Measurements from ENCODE around the gene SLC6A5.
"Not testable (repeated sequence)": the region's sequence is repeated elsewhere in the genome, so short reads cannot be mapped to it uniquely, and the experiment has no call there.

The SLC6A5 gene

DNA sequence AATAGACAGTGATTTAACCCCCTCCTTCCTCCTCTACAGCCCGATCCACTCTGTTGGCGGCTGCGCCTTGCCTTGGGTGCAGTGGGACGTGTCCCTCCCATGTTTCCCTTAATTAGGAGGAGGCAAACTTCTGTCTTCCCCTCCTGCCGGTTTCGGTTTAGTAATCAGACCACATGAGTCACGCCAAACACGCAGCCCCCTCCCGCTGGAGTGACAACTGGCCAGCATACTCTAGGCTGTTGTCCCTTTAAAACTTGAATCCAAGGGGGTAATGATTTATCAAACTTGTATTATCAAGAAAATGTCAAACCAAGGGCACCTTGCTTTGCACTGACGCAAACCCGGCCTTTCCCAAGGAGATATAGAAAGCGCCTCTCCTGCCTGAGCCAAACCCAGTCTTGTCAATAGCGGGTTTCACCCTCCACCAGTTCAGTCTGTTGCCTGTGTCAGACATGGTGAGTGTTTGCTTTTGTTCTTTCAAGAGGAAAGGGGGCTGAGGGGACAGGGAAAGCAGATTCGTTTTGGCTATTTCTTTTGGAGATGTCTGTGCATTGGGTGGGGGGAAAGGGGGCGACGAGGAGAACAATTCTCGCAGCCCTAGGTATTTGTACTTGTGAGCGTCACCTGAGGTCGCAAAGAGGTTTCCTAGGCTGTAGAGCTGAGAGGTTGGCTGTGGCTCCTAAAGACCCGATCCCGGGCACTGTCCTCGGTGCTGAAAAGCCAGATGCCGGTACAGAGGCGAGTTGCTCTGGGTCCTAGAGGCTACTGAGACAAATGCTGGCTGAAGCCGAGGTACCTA lies at the start of gene SLC6A5:
Gene SLC6A5 (plus strand): TSS at position 388 of the 799 bp plus-strand sequence. CDS start 65 bp downstream, at position 453.
- no peak for DNase-seq

DNA sequence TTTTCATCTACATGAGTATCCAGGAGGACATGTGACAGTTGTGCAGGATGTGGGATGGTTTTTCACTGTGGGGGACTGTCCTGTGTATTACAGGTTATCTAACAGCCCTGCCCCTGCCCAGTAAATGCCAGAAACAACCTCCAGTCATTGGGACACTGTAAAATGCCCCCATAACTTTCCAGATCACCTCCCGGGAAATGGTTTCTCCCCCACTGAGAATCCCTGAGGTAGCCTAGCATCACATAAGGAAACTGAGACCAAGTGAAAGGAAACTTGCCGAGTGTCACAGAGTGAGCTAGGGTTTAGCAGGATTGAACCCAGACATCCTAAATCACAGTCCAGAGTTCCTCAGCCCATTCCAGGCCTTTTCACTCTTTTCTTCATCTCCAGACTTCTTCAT lies 48.3 kb upstream of the SLC6A5 start:
- DNase-seq = no peak

DNA sequence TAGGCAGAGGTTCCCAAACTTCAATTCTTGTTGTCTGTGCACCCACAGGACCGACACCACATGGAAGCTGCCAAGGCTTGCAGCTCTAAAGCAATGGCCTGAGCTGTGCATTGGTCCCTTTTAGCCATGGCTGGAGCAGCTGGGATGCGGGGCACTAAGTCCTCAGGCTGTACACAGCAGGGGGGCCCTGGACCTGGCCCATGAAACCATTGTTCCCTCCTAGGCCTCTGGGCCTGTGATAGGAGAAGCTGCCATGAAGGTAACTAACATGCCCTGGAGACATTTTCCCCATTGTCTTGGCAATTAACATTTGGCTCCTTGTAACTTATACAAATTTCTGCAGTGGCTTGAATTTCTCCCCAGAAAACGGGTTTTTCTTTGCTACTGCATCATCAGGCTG lies 43.6 kb upstream of the SLC6A5 start:
- no peak for DNase-seq

DNA sequence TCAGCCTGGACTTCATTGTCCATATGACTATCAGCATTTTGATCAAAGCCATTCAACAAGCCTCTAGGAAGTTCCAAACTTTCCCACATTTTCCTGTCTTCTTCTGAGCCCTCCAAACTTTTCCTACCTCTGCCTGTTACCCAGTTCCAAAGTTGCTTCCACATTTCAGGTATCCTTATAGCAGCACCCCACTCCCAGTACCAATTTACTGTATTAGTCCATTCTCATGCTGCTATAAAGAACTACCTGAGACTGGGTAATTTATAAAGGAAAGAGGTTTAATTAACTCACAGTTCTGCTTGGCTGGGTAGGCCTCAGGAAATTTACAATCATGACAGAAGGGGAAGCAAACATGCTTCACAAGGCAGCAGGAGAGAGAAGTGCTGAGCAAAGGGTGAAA lies 43.0 kb upstream of the SLC6A5 start:
- not testable (repeated sequence) for DNase-seq

DNA sequence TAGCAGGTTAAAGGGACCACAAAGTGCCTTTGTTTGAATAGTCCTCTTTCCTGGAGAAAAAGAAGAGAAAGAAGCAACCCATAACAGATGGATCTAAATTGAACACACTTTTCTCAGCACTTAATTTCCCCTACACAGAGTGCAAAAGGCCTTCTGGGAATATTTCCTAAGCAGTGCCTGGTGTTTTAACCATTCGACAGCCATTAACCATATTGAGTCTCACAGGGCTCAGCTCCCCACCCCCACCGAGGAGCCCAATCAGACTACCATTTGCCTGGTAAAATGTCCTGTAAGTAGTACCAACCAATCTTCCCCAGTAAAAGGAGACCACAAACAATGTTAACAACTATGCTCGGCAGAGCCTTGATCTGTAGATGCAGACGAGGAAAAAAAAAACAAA lies 40.7 kb upstream of the SLC6A5 start:
- DNase-seq = no peak

GRCh38 chr11:20559523-20560300 lies 39.7 kb upstream of the SLC6A5 start:
- no peak for DNase-seq

DNA sequence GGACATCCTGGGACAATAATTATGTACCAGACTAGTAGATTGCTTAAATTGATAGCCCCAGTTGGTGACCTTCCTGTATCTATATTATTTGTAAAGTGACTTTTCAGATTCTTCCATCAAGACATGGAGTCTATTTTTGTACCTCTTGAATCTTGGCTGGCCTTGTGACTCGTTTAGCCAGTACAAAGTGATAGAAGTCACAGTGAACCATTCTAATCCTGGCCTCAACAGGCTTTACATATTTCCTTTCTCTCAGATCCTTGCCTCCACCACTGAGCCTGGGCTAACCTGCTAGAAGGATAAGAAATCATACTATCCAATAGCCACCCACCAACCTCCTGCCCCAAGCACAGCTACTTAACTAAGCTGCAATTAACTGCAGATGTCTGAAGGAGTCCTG lies 37.5 kb upstream of the SLC6A5 start:
- DNase-seq = no peak

DNA sequence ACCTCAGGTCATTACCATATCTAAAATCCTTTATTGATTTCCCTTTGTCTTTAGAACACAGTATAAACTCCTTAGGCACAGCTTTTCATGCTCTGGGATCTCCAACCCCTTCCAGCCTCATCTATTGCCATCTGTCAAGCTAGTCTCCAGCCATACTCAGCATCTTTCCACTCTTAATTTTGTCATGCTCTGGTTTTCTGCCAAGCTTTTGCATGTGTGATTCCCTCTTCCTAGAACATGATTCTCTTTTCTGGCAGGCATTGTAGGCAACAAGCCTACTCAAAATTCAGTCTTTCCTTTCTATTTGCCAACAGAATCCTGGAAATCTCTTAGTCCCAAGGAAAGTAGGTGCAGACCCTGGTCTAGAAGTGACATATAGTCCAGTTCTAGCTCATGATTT lies 35.5 kb upstream of the SLC6A5 start:
- no peak for DNase-seq

GRCh38 chr11:20564846-20565635 lies 34.4 kb upstream of the SLC6A5 start:
- DNase-seq = no peak

DNA sequence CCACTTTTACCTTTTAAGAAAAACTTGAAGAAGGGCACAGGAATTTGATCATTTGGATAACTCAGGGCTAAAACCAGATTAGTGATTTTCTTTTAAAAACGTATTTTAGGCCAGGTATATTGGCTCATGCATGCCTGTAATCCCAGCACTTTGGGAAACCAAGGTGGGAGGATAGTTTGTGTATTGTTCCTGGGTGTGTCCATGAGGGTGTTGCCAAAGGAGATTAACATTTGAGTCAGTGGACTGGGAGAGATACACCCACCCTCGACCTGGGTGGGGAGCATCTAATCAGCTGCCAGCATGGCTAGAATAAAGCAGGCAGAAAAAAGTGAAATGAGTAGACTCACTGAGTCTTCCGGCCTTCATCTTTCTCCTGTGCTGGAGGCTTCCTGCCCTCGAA lies 33.3 kb upstream of the SLC6A5 start:
- DNase-seq = not testable (repeated sequence)

DNA sequence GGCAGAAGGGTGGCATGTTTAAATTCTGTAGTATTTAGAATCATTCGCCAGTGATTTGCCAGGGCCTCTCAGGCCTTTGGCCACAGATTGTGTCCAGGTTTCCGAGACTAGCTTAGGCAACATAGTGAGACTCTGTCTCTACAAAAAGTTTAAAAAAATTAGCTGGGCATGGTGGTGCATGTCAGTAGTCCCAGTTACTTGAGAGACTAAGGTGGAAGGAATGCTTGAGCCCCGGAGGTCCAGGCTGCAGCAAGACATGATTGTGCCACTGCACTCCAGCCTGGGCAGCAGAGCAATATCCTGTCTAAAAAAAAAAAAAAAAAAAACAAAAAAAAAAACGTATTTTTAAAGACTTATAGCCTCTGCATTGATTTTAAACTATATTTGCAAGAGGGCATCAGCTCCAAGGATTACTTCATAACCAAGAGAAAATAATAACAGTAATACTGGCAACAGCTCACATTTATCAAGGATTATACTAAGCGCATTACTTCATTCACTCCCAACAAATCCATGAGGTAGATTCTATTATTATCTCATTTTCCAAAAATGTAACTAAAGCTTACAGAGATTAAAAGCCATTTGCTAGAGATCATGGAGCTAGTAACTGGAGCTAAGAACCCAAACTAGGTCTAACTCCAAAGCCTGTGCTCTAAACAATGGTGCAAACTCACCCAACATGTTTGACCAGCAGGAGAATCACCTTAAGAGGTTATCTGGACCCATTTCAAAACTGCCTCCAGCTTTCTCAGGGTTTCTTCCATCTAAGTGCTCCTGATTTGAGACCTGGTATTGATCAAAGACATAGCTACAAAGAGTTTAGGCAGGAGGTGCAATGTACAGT lies 32.6 kb upstream of the SLC6A5 start:
- DNase-seq = peak; percentile 19

DNA sequence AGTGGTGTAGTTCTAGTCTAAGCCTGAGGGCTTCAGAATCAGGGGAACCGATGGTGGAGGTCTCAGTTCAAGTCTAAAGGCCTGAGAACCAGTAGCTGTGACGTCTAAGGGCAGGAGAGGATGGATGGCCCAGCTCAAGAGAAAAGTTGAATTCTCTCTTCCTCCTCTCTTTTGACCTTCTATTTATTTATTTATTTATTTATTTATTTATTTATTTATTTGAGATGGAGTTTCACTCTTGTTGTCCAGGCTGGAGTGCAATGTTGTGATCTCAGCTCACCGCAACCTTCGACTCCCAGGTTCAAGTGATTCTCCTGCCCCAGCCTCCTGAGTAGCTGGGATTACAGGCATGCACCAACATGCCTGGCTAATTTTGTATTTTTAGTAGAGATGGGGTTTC lies 19.7 kb upstream of the SLC6A5 start:
- DNase-seq = not testable (repeated sequence)

DNA sequence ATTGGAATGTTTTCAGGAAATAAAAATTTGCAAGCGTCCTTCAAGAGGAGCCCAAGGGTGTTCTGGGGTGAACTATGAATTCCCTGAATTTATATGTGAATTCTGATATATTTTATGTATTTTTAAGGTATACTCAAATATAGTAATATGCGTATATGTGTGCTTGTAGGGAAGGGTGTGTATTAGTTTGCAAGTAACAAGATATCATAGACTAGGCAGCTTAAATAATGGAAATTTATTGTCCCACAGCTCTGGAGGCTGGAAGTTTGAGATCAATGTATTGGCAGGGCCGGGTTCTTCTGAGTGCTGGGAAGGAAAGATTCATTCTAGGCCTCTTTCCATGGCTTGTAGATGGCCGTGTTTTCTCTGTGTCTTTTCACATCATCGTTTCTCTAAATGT lies 16.2 kb upstream of the SLC6A5 start:
- DNase-seq = no peak

- DNase-seq = no peak
These were observed 15.2 kb upstream of the SLC6A5 start for GRCh38 chr11:20584093-20584774.

GRCh38 chr11:20589796-20590195 lies 9.6 kb upstream of the SLC6A5 start:
- DNase-seq = no peak

DNA sequence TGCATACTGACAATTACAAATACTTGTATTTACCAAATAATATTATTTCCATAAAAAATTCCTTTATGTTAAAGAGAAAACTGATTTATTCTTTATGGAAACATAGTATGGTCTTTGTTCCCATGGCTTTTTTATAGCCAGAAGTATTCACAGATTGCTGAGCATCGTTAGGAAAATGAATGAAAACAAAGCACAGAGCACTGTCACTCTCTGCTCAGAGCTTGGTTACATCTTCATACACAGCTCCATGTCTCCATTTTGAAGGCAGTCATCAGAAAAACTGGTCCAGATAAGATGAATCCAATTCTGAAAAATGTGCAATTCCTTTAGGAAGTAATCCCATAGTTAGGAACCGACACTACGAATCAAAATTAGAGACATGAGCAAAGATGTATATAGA lies 9.0 kb upstream of the SLC6A5 start:
- no peak for DNase-seq

GRCh38 chr11:20592741-20593140 lies 6.7 kb upstream of the SLC6A5 start:
- DNase-seq = no peak

DNA sequence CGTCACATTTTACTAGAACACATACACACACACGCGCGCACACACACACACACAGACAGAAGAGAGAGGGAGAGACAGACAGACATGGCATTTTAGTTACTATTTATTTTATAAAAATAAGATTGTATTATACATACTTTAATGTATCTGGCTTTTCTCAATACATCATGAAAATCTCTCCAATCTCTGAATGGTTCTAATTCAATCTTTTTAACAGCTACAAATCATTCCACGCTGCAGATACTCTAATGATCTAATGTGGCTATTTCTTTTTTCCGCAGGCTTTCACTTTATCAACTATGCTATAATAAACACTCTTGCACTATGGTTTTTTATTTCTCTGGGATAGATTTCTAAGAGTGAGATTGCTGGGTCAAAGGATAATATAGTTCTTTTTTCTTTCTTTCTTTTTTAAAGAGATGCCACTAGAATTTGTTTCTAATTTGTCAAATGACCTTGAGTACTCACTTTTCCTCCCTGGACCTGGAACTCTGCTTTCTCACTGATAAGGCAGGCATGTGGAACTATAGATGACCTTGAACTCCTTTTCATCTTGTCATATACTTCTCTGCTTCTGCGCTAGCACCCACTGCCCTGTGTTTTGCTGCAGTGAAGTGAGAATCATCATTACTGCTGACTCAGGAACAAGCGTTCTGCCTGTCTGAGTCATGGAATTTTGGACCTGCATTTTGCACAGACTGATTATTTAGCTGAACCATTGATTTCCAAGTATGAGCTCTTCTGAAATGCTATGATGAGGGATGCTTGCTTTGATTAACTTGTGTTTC lies 4.9 kb upstream of the SLC6A5 start:
- no peak for DNase-seq

GRCh38 chr11:20595101-20595500 lies 4.3 kb upstream of the SLC6A5 start:
- DNase-seq = no peak

DNA sequence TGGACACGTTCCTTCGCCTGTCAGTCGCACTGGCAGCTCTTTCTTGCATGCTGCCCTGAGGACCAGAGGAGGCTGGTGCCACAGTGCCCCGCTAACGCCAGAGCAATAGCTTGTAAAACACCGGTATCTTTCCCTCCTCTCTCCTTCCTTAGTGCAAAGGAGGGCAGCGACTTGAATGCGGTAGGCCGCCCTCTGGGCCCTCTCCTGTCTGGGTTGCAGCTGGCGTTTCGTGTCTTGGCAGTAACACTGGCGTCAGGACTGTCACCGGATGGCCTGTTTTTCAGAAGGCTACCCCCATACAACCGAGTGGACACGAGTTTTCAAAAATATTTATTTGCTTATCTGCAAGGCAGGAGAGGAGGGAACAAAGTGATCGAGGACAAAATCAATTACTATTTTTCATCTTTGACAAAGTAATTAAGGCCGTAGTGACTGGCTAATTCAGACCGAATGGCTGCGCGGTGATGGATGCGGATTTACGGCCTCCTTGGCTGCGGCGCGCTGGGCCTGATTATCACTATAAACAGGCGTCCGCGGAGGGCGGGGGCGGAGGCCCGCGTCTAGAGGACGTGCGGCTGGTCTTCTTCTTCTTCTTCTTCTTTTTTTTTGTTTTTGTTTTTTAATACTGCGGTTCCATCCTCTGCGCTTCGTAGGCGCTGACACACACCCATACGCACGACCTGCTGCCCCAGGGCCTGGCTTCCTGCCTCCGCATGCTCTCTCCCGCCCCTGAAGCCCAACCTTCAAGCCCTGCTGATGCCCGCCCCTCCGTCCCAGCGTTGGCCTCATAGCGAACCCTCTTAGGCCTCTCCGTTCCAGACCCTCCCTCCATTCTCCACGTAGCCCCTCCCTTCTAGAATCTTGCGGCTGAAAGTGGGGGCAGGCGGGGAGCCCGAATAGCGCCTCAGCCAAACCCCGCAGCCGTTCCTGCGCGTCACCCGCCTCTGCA lies 2.9 kb upstream of the SLC6A5 start:
- DNase-seq = no peak
